HCT116 (cell line): ENCODE measurements around the gene HES5. TPM values are rescaled to one million over a fixed set of nuclear protein-coding genes. Genes with fewer than 3 reads are reported as not detected.

Experiments
- ATAC-seq: fragments of 200-7000 bp; cut with Tn5 transposase; 2 replicates; pipeline ENCODE4 v1.9.1; 2020; ENCODE audit warnings: mild to moderate bottlenecking, moderate library complexity
- BruUV-seq: library from RNA; stranded (reverse); fragments of 400-500 nt; replicated peaks from 2 replicates; lab custom pipeline; 2021; lab: Mats Ljungman, UMichigan
- CTCF ChIA-PET: fragments of 300-600 bp; sonication (Branson Sonifier 250); formaldehyde crosslinking; loops from one replicate; lab custom pipeline; 2021; ENCODE audit warnings: antibody characterized with exemption; lab: Charles Lee
- POLR2A ChIA-PET: fragments of 300-600, 350-600 bp; sonication (Branson Sonifier 250); formaldehyde crosslinking; loops from one replicate; lab custom pipeline; 2021; ENCODE audit warnings: antibody characterized with exemption; lab: Charles Lee
- RAD21 ChIA-PET, 2 experiments: fragments of 300-600 bp; sonication (Branson Sonifier 250); formaldehyde crosslinking; loops; one replicate each; lab custom pipeline; 2023; ENCODE audit warnings: low total read pairs in 2 of 2; ENCODE audit not compliant: uncharacterized antibody in 2 of 2, unreplicated experiment in 2 of 2, low non-redundant PET in 1 of 2; lab: Charles Lee
- DNase-seq: peaks from one replicate; pipeline ENCODE4 v3.0.0-alpha.2; 2010; ENCODE audit warnings: low read depth, low spot score
- H2AFZ ChIP-seq: fragments of 200-600 bp; shearing (Covaris generic), sonication (generic); 2 replicates; pipeline ENCODE4 v1.6.1; 2017; ENCODE audit warnings: low read depth, mixed run types, mixed read lengths, antibody characterized with exemption, low read length; ENCODE audit not compliant: poor library complexity, severe bottlenecking
- H3K27ac ChIP-seq: 2 replicates; pipeline ENCODE4 v1.5.1; 2012; ENCODE audit warnings: low read depth, low read length
- H3K27me3 ChIP-seq: fragments of 200-600 bp; sonication (generic); 2 replicates; pipeline ENCODE4 v1.6.1; 2016; ENCODE audit warnings: mixed run types, low read length, mixed read lengths; ENCODE audit not compliant: insufficient read depth
- H3K36me3 ChIP-seq, 2 experiments: fragments of 200-500 bp in 1 of 2; fragments of 200-600 bp in 1 of 2; sonication (Bioruptor generic) in 1 of 2; sonication (generic) in 1 of 2; 2 replicates each; pipeline versions ENCODE4 v1.5.1 to v1.6.1; 2014 to 2016; ENCODE audit warnings: low read length in 2 of 2, inconsistent platforms in 1 of 2, mixed read lengths in 1 of 2, mixed run types in 1 of 2; ENCODE audit not compliant: insufficient read depth in 2 of 2, control insufficient read depth in 1 of 2
- H3K4me1 ChIP-seq, 2 experiments: fragments of 200-600 bp in 1 of 2; sonication (generic) in 1 of 2; 2 replicates each; pipeline versions ENCODE4 v1.5.1 to v1.6.1; 2012 to 2017; ENCODE audit warnings: low read length in 2 of 2, inconsistent platforms in 1 of 2, mild to moderate bottlenecking in 1 of 2, mixed read lengths in 1 of 2, mixed run types in 1 of 2, moderate library complexity in 1 of 2; ENCODE audit not compliant: insufficient read depth in 2 of 2, control insufficient read depth in 1 of 2
- H3K4me2 ChIP-seq: fragments of 200-600 bp; sonication (generic); 2 replicates; pipeline ENCODE4 v1.6.1; 2017; ENCODE audit warnings: mixed run types, low read length, mixed read lengths
- H3K4me3 ChIP-seq, 2 experiments: fragments of 200-600 bp in 1 of 2; sonication (generic) in 1 of 2; replicated peaks in 1 of 2; 2 replicates each; pipeline ENCODE4 v1.5.1; 2011 to 2016; ENCODE audit warnings: low read length in 2 of 2, control low read depth in 1 of 2, low read depth in 1 of 2, mild to moderate bottlenecking in 1 of 2, mixed read lengths in 1 of 2, mixed run types in 1 of 2
- H3K79me2 ChIP-seq: fragments of 200-600 bp; sonication (generic); 2 replicates; pipeline ENCODE4 v1.6.1; 2017; ENCODE audit warnings: mild to moderate bottlenecking, mixed run types, low read length, moderate library complexity, mixed read lengths; ENCODE audit not compliant: insufficient read depth
- H3K9ac ChIP-seq: fragments of 200-600 bp; sonication (generic); 2 replicates; pipeline ENCODE4 v1.6.1; 2016; ENCODE audit warnings: low read length, mixed read lengths
- H3K9me2 ChIP-seq: fragments of 200-600 bp; sonication (generic), shearing (Covaris generic); 2 replicates; pipeline ENCODE4 v1.6.1; 2017; ENCODE audit warnings: mixed run types, mild to moderate bottlenecking, moderate library complexity; ENCODE audit not compliant: insufficient read depth
- H3K9me3 ChIP-seq, 2 experiments: fragments of 200-500 bp in 1 of 2; fragments of 200-600 bp in 1 of 2; sonication (Bioruptor generic) in 1 of 2; sonication (generic) in 1 of 2; 2 replicates each; pipeline ENCODE4 v1.6.1; 2014 to 2017; ENCODE audit warnings: low read length in 2 of 2, mixed read lengths in 2 of 2, inconsistent platforms in 1 of 2, low read depth in 1 of 2, mild to moderate bottlenecking in 1 of 2, mixed run types in 1 of 2, moderate library complexity in 1 of 2; ENCODE audit not compliant: control insufficient read depth in 1 of 2, insufficient read depth in 1 of 2
- H4K20me1 ChIP-seq: fragments of 200-600 bp; sonication (generic), shearing (Covaris generic); 2 replicates; pipeline ENCODE4 v1.6.1; 2017; ENCODE audit warnings: mixed run types, mild to moderate bottlenecking, moderate library complexity; ENCODE audit not compliant: insufficient read depth
- CBX3 ChIP-seq: IDR thresholded peaks from 2 replicates; pipeline ENCODE4 v1.6.1; 2012; ENCODE audit warnings: low read depth
- CEBPB ChIP-seq: IDR thresholded peaks from 2 replicates; pipeline ENCODE4 v1.6.1; 2012; ENCODE audit warnings: low read depth
- CTCF ChIP-seq, 3 experiments: fragments of 200-600 bp in 1 of 3; sonication (generic) in 1 of 3; IDR thresholded peaks in 2 of 3; conservative IDR thresholded peaks in 1 of 3; 2 replicates each; pipeline ENCODE4 v1.5.1; 2012 to 2017; ENCODE audit warnings: low read depth in 2 of 3, low read length in 2 of 3, antibody characterized with exemption in 1 of 3, borderline replicate concordance in 1 of 3, control low read depth in 1 of 3, mild to moderate bottlenecking in 1 of 3, mixed read lengths in 1 of 3, mixed run types in 1 of 3, moderate library complexity in 1 of 3; ENCODE audit not compliant: insufficient read depth in 1 of 3
- EGR1 ChIP-seq: IDR thresholded peaks from 2 replicates; pipeline ENCODE4 v1.6.1; 2012; ENCODE audit warnings: low read depth
- ELF1 ChIP-seq: IDR thresholded peaks from 2 replicates; pipeline ENCODE4 v1.6.1; 2012; ENCODE audit warnings: low read depth, borderline replicate concordance
- EZH2 ChIP-seq: fragments of 200-600 bp; sonication (generic); IDR thresholded peaks from 2 replicates; pipeline ENCODE4 v1.6.1; 2017; ENCODE audit warnings: antibody characterized with exemption, mixed run types
- JUND ChIP-seq: IDR thresholded peaks from 2 replicates; pipeline ENCODE4 v1.6.1; 2012
- POLR2AphosphoS5 ChIP-seq: IDR thresholded peaks from 2 replicates; pipeline ENCODE4 v1.6.1; 2011; ENCODE audit warnings: mild to moderate bottlenecking, low read depth, low read length, moderate library complexity
- RAD21 ChIP-seq: IDR thresholded peaks from 2 replicates; pipeline ENCODE4 v1.6.1; 2012; ENCODE audit warnings: low read depth, mild to moderate bottlenecking
- REST ChIP-seq: IDR thresholded peaks from 2 replicates; pipeline ENCODE4 v1.6.1; 2012; ENCODE audit warnings: low read depth
- SIN3A ChIP-seq: IDR thresholded peaks from 2 replicates; pipeline ENCODE4 v1.6.1; 2012; ENCODE audit warnings: low read depth
- SP1 ChIP-seq: IDR thresholded peaks from 2 replicates; pipeline ENCODE4 v1.6.1; 2012; ENCODE audit warnings: low read depth
- TCF7L2 ChIP-seq: IDR thresholded peaks from 2 replicates; pipeline ENCODE4 v1.7.0; 2011; ENCODE audit warnings: borderline replicate concordance, inconsistent platforms; ENCODE audit not compliant: insufficient read depth, insufficient read length; ENCODE audit errors: extremely low read depth
- ZFX ChIP-seq: fragments of 450-650 bp; IDR thresholded peaks from 2 replicates; pipeline ENCODE4 v1.6.1; 2017
- ZNF274 ChIP-seq: fragments of 200-500 bp; sonication (Bioruptor generic); IDR thresholded peaks from 2 replicates; pipeline ENCODE4 v1.6.1; 2014; ENCODE audit warnings: mild to moderate bottlenecking, low read depth, low read length, inconsistent platforms
- intact Hi-C: fragments of 100-400 bp; cut with micrococcal nuclease; formaldehyde crosslinking; loops from 2 replicates; pipeline ENCODE4 v1.10.0; 2022
- total RNA-seq: library from RNA; stranded (reverse); gene quantifications from one replicate; pipeline ENCODE4 v1.2.1, GENCODE V29; 2021; ENCODE audit not compliant: unreplicated experiment
- TF ChIP-seq, protein P1 (sequence below): IDR thresholded peaks from 2 replicates; pipeline ENCODE4 v1.6.1; 2012
- TF ChIP-seq, protein P2 (sequence below): IDR thresholded peaks from 2 replicates; pipeline ENCODE4 v1.6.1; 2011; ENCODE audit warnings: mild to moderate bottlenecking, low read length, moderate library complexity; ENCODE audit not compliant: insufficient replicate concordance; ENCODE audit errors: extremely low read depth
- TF ChIP-seq, protein P3 (sequence below): IDR thresholded peaks from 2 replicates; pipeline ENCODE4 v1.6.1; 2012

Gene HES5
- total RNA-seq, 1 experiment from 2014 or later, result not detected

- Histone ChIP-seq H3K36me3 (no peaks in the 10 kb centered on the region), H3K27ac (no peak overlapping the region)
- TF ChIP-seq SIN3A (no peak), ZFX (no peak), ZNF274 (no peak), SP1 (no peak), CEBPB (no peak), CTCF (IDR thresholded peaks at IDR 0.05 in 2 of 3, conservative IDR thresholded peaks at IDR 0.05 in 1 of 3; ENCODE audit: borderline replicate concordance in 1 of 3, insufficient read depth in 1 of 3, low read depth in 2 of 3, low read length in 2 of 3) (no peak), RAD21 (no peak), JUND (no peak), CBX3 (no peak), EZH2 (no peak), ELF1 (no peak), EGR1 (no peak), REST (no peak), POLR2AphosphoS5 (no peak), TCF7L2 (no peak)
- TF ChIP-seq, protein P1, sequence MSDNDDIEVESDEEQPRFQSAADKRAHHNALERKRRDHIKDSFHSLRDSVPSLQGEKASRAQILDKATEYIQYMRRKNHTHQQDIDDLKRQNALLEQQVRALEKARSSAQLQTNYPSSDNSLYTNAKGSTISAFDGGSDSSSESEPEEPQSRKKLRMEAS, result no peak
- TF ChIP-seq, protein P2, sequence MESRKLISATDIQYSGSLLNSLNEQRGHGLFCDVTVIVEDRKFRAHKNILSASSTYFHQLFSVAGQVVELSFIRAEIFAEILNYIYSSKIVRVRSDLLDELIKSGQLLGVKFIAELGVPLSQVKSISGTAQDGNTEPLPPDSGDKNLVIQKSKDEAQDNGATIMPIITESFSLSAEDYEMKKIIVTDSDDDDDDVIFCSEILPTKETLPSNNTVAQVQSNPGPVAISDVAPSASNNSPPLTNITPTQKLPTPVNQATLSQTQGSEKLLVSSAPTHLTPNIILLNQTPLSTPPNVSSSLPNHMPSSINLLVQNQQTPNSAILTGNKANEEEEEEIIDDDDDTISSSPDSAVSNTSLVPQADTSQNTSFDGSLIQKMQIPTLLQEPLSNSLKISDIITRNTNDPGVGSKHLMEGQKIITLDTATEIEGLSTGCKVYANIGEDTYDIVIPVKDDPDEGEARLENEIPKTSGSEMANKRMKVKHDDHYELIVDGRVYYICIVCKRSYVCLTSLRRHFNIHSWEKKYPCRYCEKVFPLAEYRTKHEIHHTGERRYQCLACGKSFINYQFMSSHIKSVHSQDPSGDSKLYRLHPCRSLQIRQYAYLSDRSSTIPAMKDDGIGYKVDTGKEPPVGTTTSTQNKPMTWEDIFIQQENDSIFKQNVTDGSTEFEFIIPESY, result no peak
- TF ChIP-seq, protein P3, sequence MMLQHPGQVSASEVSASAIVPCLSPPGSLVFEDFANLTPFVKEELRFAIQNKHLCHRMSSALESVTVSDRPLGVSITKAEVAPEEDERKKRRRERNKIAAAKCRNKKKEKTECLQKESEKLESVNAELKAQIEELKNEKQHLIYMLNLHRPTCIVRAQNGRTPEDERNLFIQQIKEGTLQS, result no peak
- TF ChIP-seq, all 23 proteins: peak for 0
- Histone ChIP-seq H4K20me1 (no peaks in the 10 kb centered on the region), H3K27me3 (no peaks in the 10 kb centered on the region), H3K4me2 (no peak overlapping the region), H3K4me3 (no peak overlapping the region), H3K9me2 (no peaks in the 10 kb centered on the region), H3K4me1 (no peaks in the 10 kb centered on the region), H3K79me2 (no peaks in the 10 kb centered on the region), H2AFZ (no peak overlapping the region), H3K9ac (no peak overlapping the region), H3K9me3 (no peaks in the 10 kb centered on the region)
- BruUV-seq, result no TSS peak
- RAD21 ChIA-PET, result no interaction called here
- no peak for DNase-seq
- no peak for ATAC-seq
- intact Hi-C loops, result no loop called here
- CTCF ChIA-PET, result no interaction called here
- POLR2A ChIA-PET, result no interaction called here
Measured at GRCh38 chr1:2481885-2482284, 48.2 kb downstream of the HES5 start.
